Stomach (tissue), 9 donors: ENCODE measurements around the gene GMEB2. TPM values are rescaled to one million over a fixed set of nuclear protein-coding genes. Genes with fewer than 3 reads are reported as not detected.

ENCODE experiments used
- DNase-seq, 2 donors: peaks; one replicate each; pipeline versions ENCODE4 v3.0.0 to v3.0.0-alpha.2; 2013 to 2019
- H3K27ac ChIP-seq, 5 donors: fragments of 200-600 bp in 4 of 5; sonication (generic) in 4 of 5; one replicate each; pipeline ENCODE4 v1.5.1; 2013 to 2019; ENCODE audit warnings: mild to moderate bottlenecking in 1 of 5, moderate library complexity in 1 of 5
- H3K27me3 ChIP-seq, 3 donors: fragments of 200-600 bp; sonication (generic); one replicate each; pipeline ENCODE4 v1.5.1; 2017 to 2019; ENCODE audit warnings: mixed run types in 1 of 3
- H3K36me3 ChIP-seq, 4 donors: fragments of 200-600 bp; sonication (generic); 1 replicate in 3 of 4; 2 replicates in 1 of 4; pipeline ENCODE4 v1.5.1; 2016 to 2019
- H3K4me1 ChIP-seq, 4 donors: fragments of 200-600 bp; sonication (generic); one replicate each; pipeline ENCODE4 v1.5.1; 2016 to 2019
- H3K4me3 ChIP-seq, 4 donors: fragments of 200-600 bp; sonication (generic) in 3 of 4; one replicate each; pipeline ENCODE4 v1.5.1; 2016 to 2019; ENCODE audit warnings: mild to moderate bottlenecking in 1 of 4
- H3K9me3 ChIP-seq, 4 donors: fragments of 200-600 bp; sonication (generic); one replicate each; pipeline ENCODE4 v1.5.1; 2016 to 2019
- EP300 ChIP-seq: sonication (generic); formaldehyde crosslinking; IDR thresholded peaks from one replicate; pipeline ENCODE4 v1.6.1; 2017; ENCODE audit warnings: antibody characterized with exemption
- POLR2A ChIP-seq, 4 donors: fragments of 450-650 bp; IDR thresholded peaks; one replicate each; pipeline ENCODE4 v1.6.1; 2016; ENCODE audit warnings: antibody characterized with exemption in 4 of 4, control low read depth in 2 of 4, mild to moderate bottlenecking in 1 of 4, moderate library complexity in 1 of 4
- POLR2AphosphoS5 ChIP-seq, 3 donors: sonication (generic); formaldehyde crosslinking; IDR thresholded peaks; one replicate each; pipeline ENCODE4 v1.6.1; 2016; ENCODE audit warnings: antibody characterized with exemption in 3 of 3
- WGBS, 5 donors: extraction: QIAGEN DNeasy Blood & Tissue Kit in 3 of 5; methylation state at CpG; one replicate each; pipeline versions ENCODE4 v1.1.5 to v1.1.7; 2013 to 2018; 5-methylcytosine and 5-hydroxymethylcytosine counted together
- intact Hi-C: fragments of 100-400 bp; cut with DNase I; formaldehyde crosslinking; loops from one replicate; pipeline ENCODE4 v1.15.1; 2023; ENCODE audit warnings: low total_unique reads
- polyA plus RNA-seq, 3 donors: library from polyadenylated mRNA; stranded (reverse); fragments of 200-250 nt; gene quantifications; one replicate each; pipeline ENCODE4 v1.2.3, GENCODE V29; 2013
- total RNA-seq, 5 donors: library from RNA; depleted of rRNA; stranded (reverse); fragments of >200 nt; gene quantifications; one replicate each; pipeline versions ENCODE4 v1.1.0 to v1.2.3, GENCODE V29; 2014 to 2016
- TF ChIP-seq, protein P1 (sequence below), 7 experiments: fragments of 450-650 bp in 4 of 7; fragments of 200-600 bp in 3 of 7; sonication (generic) in 3 of 7; IDR thresholded peaks; one replicate each; pipeline ENCODE4 v1.5.1; 2016 to 2019; ENCODE audit warnings: antibody characterized with exemption in 7 of 7, control low read depth in 2 of 7, mild to moderate bottlenecking in 1 of 7
- donor health status: healthy with polysubstance abuse.
- donor health status: Bipolar disorder and iron deficiency.
- donor health status: healthy.

Gene GMEB2
- total and polyA plus RNA-seq, 8 donors, result 1.8 to 20.4 (median 7.5) TPM

DNA sequence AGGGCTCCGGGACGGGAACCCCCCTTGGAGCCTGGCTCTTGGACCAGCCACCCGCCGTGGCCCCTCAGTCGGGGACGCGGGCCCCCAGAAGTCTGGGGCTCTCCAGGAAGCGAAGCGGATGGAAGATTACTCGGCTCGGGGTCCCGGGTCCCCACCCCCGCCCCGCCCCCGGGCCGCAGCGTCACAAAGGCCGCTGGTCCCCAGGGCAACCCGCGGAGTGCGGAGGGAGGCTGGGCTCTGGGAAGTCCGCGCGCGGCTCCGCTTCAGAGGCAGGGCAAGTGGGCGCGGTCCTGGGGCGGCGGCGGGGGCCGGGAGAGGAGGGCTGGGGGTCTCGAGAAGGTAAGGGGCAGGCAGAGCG is 73.0 kb downstream of the GMEB2 start, which contains the start of gene FNDC11:
Gene FNDC11, plus strand, starts transcription at position 227 of the 358 bp plus-strand sequence. CDS start 1,505 bp downstream, outside the sequence.
- no peak for TF ChIP-seq EP300
- TF ChIP-seq, protein P1, sequence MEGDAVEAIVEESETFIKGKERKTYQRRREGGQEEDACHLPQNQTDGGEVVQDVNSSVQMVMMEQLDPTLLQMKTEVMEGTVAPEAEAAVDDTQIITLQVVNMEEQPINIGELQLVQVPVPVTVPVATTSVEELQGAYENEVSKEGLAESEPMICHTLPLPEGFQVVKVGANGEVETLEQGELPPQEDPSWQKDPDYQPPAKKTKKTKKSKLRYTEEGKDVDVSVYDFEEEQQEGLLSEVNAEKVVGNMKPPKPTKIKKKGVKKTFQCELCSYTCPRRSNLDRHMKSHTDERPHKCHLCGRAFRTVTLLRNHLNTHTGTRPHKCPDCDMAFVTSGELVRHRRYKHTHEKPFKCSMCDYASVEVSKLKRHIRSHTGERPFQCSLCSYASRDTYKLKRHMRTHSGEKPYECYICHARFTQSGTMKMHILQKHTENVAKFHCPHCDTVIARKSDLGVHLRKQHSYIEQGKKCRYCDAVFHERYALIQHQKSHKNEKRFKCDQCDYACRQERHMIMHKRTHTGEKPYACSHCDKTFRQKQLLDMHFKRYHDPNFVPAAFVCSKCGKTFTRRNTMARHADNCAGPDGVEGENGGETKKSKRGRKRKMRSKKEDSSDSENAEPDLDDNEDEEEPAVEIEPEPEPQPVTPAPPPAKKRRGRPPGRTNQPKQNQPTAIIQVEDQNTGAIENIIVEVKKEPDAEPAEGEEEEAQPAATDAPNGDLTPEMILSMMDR (IDR thresholded peaks at IDR 0.05), result no peak
- TF ChIP-seq POLR2A (IDR thresholded peaks at IDR 0.05), result no peak
- TF ChIP-seq POLR2AphosphoS5 (IDR thresholded peaks at IDR 0.05), result no peak
- DNase-seq, result peak; percentile 58 to 87
- H3K27me3 ChIP-seq, result peaks cover 0 to 53% (median 0%) of the 10 kb centered on the region in 3 donors
- H3K4me3 ChIP-seq, result peak within 1 kb of the TSS; percentile 54 to 73 (median 59)
- peaks cover 8 to 23% (median 22%) of the 10 kb centered on the region in 4 donors for H3K4me1 ChIP-seq
- H3K36me3 ChIP-seq, result peaks cover 8 to 16% (median 10%) of the 10 kb centered on the region in 4 donors
- intact Hi-C loops, result no loop called here
- H3K27ac ChIP-seq, result peak within 1 kb of the TSS; percentile 4 to 60 (median 45)
- WGBS, 5 donors, result 0 to 1% (median 0%) methylated on average over 3 to 34 of the region's 34 CpGs
- H3K9me3 ChIP-seq, result no peaks in the 10 kb centered on the region

DNA sequence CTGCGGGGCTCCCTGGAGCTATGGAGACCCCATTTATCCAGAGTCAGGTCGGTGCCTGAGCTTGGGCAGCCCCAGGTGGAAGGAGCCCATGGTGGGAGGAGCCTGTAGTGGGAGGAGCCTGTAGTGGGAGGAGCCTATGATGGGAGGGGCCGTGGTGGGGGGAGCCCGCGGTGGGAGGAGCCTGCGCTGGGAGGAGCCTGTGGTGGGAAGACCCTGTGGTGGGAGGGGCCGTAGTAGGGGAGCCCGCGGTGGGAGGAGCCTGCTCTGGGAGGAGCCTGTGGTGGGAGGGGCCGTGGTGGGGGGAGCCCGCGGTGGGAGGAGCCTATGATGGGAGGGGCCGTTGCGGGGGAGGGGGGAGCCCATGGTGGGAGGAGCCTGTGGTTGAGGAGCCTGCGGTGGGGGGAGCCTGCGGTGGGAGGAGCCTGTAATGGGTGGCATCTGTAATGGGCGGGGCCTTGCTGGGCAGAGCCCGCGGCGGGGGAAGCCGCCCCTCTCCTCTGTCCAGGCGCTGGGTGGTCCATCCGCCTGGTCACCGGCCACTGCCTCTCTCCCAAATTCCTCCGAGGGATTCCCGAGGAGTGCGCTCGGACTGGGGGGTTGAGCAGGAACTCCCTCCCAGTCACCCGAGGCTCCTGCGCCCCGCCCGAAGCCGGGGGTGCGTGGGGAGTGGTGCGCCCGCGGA is 73.5 kb downstream of the GMEB2 start:
- 4 to 8% (median 5%) methylated on average over 12 to 37 of the region's 37 CpGs for WGBS, 5 donors
- TF ChIP-seq EP300 (no peak), POLR2A (IDR thresholded peaks at IDR 0.05) (no peak), POLR2AphosphoS5 (IDR thresholded peaks at IDR 0.05) (no peak)
- TF ChIP-seq, protein P1 (IDR thresholded peaks at IDR 0.05), result no peak

DNA sequence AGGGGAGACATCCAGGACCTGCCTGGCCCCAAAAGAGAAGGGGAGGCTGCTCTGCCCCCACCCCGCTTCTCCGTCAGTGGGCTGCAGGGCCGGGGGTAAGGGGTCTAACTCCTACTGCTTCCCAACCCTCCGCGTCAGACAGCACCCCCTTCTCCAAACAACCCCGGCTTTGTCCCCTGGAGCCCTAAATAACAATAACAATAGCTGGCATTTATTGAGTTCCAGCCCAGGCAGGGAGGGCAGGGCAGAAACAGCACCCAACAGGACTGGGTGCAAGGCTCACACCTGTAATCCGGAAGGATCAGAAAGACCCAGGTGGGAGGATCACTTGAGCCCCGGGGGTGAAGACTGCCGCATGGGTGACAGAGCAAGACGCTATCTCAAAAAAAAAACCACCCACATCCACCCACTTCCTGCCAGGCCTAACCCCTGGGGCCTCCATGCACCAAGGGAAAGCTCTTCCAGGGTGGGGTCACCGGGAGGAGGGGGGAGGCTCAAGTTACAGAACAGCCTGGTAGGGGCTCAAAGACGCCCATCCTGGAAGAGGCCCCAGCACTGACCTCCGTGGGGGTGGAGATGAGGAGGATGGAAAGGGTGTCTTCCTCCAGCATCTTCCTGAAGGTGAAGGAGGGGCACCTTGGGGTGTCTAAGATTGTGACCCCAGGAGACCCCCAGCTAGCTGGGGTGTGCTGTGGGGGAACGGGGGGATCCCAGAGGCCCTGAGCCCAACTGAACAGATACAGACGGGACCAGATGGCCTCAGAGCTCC is 74.2 kb downstream of the GMEB2 start:
- H3K4me3 ChIP-seq, result peak overlapping the region in 1 of 4 donors; percentile 73
- DNase-seq, result peak in 1 of 2 donors; percentile 57
- H3K9me3 ChIP-seq, result no peaks in the 10 kb centered on the region
- peaks cover 0 to 3% (median 0%) of the 10 kb centered on the region in 4 donors for H3K36me3 ChIP-seq
- H3K27ac ChIP-seq, result peak overlapping the region in 1 of 5 donors; percentile 10
- peaks cover 0 to 65% (median 0%) of the 10 kb centered on the region in 3 donors for H3K27me3 ChIP-seq
- intact Hi-C loops, result no loop called here
- WGBS, 5 donors, result 30 to 45% (median 36%) methylated on average over 15 of the region's 15 CpGs
- H3K4me1 ChIP-seq, result peaks cover 8 to 26% (median 23%) of the 10 kb centered on the region in 4 donors
- no peak for TF ChIP-seq POLR2A (IDR thresholded peaks at IDR 0.05)
- no peak for TF ChIP-seq POLR2AphosphoS5 (IDR thresholded peaks at IDR 0.05)
- TF ChIP-seq, protein P1 (IDR thresholded peaks at IDR 0.05), result no peak
- no peak for TF ChIP-seq EP300

More for the DNA sequence above, 73.5 kb downstream of the GMEB2 start:
- DNase-seq, result peak; percentile 85 to 90
- Histone ChIP-seq H3K36me3 (peaks cover 3 to 10% (median 5%) of the 10 kb centered on the region in 4 donors), H3K4me1 (peaks cover 8 to 23% (median 22%) of the 10 kb centered on the region in 4 donors), H3K9me3 (no peaks in the 10 kb centered on the region), H3K4me3 (peak overlapping the region; percentile 54 to 73 (median 59)), H3K27ac (peak overlapping the region; percentile 4 to 60 (median 45)), H3K27me3 (peaks cover 0 to 58% (median 0%) of the 10 kb centered on the region in 3 donors)
- intact Hi-C loops, result no loop called here

DNA sequence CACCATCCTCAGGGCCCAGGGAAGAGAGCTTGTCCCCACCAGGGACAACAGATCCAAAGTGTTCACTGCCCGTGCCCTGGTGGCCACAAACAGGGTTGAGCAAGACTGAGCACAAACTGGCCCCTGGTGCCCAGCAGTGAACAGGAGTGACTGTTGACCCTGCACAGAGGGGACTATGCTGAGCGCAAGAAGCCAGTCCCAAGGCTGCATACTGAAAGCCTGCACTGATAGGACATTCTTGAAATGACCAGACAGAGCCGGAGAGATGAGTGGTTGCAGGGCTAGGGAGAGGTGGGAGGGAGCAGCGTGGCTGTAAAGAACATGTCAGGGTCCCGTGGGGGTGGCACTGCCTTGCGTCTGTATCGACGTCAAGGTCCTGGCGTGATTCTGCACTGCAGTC is 75.8 kb downstream of the GMEB2 start:
- H3K4me3 ChIP-seq, result no peak overlapping the region
- intact Hi-C loops, result no loop called here
- H3K36me3 ChIP-seq, result no peaks in the 10 kb centered on the region
- DNase-seq, result no peak
- no peaks in the 10 kb centered on the region for H3K9me3 ChIP-seq
- peaks cover 0 to 81% (median 4%) of the 10 kb centered on the region in 3 donors for H3K27me3 ChIP-seq
- WGBS, 5 donors, result 40 to 59% (median 50%) methylated on average over 8 to 9 of the region's 9 CpGs
- TF ChIP-seq EP300 (no peak), POLR2AphosphoS5 (IDR thresholded peaks at IDR 0.05) (no peak), POLR2A (IDR thresholded peaks at IDR 0.05) (no peak)
- TF ChIP-seq, protein P1 (IDR thresholded peaks at IDR 0.05), result no peak
- no peak overlapping the region for H3K27ac ChIP-seq
- H3K4me1 ChIP-seq, result peaks cover 8 to 31% (median 23%) of the 10 kb centered on the region in 4 donors
